Endometrium (tissue), 2 donors: ENCODE results near the gene LYVE1.

Source experiments
- FAIRE-seq: peaks from 2 replicates; lab custom pipeline; 2012; peaks lifted over from hg19 to GRCh38; lab: Jason Lieb, UNC
- donor health status: control.
- donor health status: control.

The LYVE1 gene

DNA sequence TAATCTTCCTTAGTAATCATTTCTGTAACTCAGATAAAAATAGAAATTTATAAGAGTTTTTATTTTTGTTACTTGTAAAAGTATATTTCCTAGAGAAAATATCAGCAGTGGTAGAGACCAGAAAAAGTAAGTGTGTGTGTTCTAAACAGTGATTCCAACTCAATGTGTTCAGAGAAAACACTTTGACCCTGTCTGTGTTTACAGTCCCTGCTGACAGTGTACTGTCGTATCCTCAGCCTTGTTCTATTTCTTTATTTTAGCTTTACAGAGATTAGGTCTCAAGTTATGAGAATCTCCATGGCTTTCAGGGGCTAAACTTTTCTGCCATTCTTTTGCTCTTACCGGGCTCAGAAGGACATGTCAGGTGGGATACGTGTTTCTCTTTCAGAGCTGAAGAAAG lies 10.2 kb downstream of the LYVE1 start:
- FAIRE-seq, result no peak

GRCh38 chr11:10556590-10556989 lies 11.9 kb downstream of the LYVE1 start:
- no peak for FAIRE-seq

GRCh38 chr11:10551845-10552352 lies 16.6 kb downstream of the LYVE1 start:
- FAIRE-seq, result no peak

- FAIRE-seq, result no peak
Measured at GRCh38 chr11:10551290-10551592, 17.2 kb downstream of the LYVE1 start.

GRCh38 chr11:10550503-10551289 lies 17.8 kb downstream of the LYVE1 start:
- FAIRE-seq, result no peak

DNA sequence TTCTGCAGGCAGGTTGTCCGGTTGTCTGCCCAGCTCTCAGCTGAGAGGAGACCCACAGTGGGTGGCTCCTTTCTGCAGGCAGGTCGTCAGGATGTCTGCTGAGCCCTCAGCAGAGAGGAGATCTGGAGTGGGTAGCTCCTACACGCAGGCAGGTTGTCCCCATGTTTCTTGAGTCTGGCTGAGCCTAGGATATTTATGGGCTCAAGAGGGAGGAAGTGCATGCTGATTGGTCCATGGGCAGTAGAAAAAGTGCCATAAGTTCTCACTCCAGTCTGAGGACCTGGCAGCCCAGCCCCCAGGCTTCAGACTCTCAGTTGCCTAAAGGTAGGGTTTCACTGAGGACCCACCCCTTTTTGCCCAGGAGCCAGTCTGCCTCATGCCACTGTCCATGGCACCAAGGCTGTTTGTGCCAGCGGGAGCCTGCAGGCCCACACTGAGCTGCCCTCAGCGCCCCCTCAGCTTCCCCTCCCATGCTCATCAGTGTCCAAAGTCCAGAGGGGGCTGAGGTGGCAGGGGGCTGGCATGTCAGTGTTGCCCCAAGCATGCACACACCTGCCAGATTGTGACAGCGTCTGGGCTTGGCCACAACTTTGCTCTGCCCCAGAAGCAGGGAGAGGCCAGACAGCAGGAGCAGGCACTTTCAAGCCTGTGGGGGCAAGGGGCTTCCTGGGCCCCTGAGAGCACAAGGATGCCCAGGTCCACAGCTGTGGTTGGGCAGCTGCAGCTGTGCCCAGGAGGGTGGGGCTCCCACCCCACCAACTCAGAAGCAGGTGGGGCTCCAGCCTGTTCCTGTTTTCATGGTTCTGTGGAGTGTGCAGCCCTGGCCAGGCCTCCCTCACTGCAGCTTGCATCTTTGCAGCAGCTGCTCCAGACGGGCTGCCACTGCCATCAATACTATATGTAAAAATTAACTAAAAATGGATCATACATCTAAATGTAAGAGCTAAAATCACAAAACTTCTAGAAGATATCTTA lies 23.7 kb downstream of the LYVE1 start:
- FAIRE-seq, result no peak

GRCh38 chr11:10543782-10544181 lies 24.7 kb downstream of the LYVE1 start:
- no peak for FAIRE-seq

DNA sequence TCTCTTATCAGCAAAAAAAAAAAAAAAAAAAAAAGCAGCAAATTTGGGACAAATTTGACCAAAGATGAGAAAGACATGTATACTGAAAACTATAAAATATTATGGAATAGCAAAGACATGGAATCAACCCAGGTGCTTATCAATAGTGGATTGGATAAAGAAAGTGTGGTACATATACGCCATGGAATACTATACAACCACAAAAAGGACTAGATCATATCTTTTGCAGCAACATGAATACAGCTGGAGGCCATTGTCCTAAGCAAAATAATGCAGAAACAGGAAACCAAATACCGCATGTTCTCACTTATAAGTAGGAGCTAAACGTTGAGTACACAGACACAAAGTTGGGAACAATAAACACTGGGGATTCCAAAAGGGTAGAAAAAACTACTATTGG lies 25.7 kb downstream of the LYVE1 start:
- FAIRE-seq, result no peak

GRCh38 chr11:10541561-10541930 lies 26.9 kb downstream of the LYVE1 start:
- FAIRE-seq, result no peak

- FAIRE-seq, result no peak
Measured at GRCh38 chr11:10540915-10541560, 27.4 kb downstream of the LYVE1 start, which contains the start of gene RNF141. TSS of gene RNF141 (minus strand) at chr11:10541187. CDS start at chr11:10534158, 7,029 bp downstream.

DNA sequence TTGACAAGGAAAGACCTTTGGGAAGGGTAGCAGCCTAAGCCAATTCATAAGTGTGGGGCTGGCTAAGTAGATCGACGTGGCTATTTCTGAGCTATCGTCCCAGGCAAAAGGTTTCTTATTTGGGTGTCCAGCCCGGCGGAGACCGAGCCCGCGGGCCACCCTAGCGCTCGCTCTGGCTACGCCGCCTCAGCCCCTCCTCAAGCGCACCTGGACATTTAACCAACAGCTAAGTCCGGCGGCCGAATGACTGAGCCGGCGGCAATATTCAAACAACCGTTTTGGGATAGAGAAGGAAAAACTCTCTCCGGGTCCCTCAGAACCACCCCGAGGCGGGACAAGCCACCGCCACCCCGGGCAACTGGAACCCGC lies 27.9 kb downstream of the LYVE1 start:
- FAIRE-seq, result no peak

- FAIRE-seq, result no peak
Measured at GRCh38 chr11:10539339-10539738, 29.1 kb downstream of the LYVE1 start.

GRCh38 chr11:10538924-10539323 lies 29.5 kb downstream of the LYVE1 start:
- no peak for FAIRE-seq

DNA sequence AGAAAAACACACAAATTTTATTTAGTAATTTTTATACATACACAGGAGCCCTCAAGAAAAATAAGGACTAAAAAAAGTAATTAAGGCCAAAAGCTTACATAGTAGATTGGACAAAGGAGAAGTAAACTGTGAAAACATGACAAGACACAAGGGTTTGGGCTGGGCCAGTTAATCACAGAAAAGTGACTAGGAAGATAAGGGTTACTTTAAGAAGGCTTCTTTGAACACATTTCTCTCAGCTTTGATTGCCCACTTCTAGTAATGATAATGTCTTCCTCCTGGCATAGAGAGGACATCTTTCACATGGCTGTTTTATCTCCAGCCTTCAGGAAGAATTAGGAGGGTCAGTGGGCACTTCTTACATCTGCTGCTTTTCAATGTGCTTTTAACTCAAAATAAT lies 30.9 kb downstream of the LYVE1 start:
- FAIRE-seq, result no peak

GRCh38 chr11:10534316-10534715 lies 34.1 kb downstream of the LYVE1 start:
- no peak for FAIRE-seq

GRCh38 chr11:10533323-10533722 lies 35.1 kb downstream of the LYVE1 start:
- FAIRE-seq, result no peak

DNA sequence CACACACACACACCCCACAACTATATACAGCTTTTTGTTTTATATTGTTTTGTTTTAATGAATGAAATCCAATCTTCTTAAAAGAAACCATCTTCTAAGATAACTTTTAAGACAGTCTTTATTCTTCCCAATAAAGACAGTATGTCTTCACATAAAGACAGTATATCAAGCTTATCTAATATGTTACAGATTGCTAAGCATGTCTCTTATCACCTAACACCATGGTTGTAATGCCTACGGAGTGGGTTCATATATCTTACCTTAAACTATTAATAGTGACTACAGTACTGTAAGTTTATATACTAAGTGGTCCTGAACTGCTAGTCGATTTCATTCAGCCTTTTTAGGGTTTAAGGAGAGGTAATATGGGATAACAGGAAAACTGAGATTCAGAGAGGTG lies 35.9 kb downstream of the LYVE1 start:
- no peak for FAIRE-seq

GRCh38 chr11:10529279-10529678 lies 39.2 kb downstream of the LYVE1 start:
- FAIRE-seq, result no peak

- peak; percentile 97 for FAIRE-seq
Measured at GRCh38 chr11:10528121-10528520, 40.3 kb downstream of the LYVE1 start.

- FAIRE-seq, result no peak
Measured at GRCh38 chr11:10526974-10527918, 41.2 kb downstream of the LYVE1 start.

GRCh38 chr11:10524471-10524870 lies 44.0 kb downstream of the LYVE1 start:
- FAIRE-seq, result no peak

DNA sequence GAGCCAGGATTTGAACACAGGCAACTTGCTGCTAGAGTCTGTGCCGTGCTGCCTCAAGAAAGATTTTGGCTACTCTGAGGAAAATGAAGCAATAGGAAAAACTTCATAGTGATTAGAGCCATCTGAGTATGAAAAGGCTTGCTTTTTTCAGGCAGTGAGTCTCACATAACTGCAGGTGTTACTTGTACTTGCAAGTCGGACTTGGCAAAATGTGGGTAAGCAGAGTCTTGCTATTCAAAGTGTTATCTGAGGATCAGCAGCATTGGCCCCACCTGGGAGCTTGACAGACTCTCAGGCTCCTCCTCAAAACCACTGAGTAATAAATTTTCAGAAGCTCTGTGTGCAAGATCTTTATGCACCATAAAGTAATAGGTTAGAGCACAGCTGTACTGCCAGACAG lies 45.5 kb downstream of the LYVE1 start:
- FAIRE-seq, result no peak
